Stimulated activated CD8-positive, alpha-beta memory T cell treated with anti-CD3 and anti-CD28 coated beads, Interleukin-12 subunit alpha, Interleukin-12 subunit beta, amount 100 ng/mL, for 24 hours (primary cell): Measurements from ENCODE around the gene SETD1B.
"Not testable (repeated sequence)": the region's sequence is repeated elsewhere in the genome, so short reads cannot be mapped to it uniquely, and the experiment has no call there.

Experiments used
- DNase-seq: peaks from one replicate; pipeline ENCODE4 v3.0.0-alpha.2; 2020; ENCODE audit errors: extremely low read depth

The SETD1B gene

DNA sequence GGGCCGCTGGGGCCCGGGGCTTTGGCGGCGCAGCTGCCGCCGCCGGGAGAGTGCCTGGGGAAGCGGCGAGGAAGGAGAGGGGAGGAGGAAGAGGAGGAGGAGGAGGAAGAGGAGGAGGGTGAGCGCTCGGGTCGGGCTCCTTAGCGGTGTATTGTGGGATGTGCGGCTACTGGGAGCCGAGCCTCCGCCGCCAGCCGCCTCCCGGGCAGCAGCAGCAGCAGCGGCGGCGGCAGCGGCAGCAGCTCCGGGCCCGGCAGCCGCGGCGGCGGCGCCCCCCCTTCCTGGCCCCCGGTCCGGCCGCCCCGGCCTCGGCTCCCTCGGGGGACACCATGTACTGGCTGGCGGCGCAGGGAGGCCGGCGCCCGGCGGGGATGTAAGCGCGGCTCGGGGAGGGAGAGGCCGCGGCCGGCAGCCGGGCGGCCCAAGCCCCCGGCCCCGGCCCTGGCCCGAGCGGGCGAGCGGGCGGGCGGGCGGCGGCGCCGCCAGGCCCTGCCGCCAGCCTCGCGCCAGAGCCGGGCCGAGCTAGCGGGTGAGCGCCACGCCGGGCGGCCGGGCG, at the start of gene SETD1B:
Gene SETD1B (plus strand): TSS at position 149 of the 556 bp plus-strand sequence. CDS start 729 bp downstream, outside the sequence.
- no peak for DNase-seq

DNA sequence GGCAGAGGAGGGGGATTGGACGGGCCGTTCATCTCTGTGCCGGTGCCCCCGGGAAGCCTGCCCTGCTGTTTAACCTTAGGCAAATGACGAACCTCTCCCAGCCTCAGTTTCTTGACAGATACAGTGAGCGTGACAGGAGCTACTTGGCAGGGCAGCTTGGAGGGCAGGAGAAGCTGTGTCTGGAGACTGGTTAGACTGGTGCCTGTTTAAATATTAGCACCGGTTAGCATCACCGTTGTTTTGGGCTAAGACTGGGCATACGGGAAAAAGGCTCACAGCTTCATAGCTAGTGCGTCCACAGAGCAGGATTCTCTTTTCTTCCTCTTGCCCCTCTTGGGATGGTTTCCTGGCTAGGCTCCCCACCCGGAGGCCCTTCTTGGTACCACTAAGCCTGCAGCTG, 49.0 kb upstream of the SETD1B start:
- no peak for DNase-seq

DNA sequence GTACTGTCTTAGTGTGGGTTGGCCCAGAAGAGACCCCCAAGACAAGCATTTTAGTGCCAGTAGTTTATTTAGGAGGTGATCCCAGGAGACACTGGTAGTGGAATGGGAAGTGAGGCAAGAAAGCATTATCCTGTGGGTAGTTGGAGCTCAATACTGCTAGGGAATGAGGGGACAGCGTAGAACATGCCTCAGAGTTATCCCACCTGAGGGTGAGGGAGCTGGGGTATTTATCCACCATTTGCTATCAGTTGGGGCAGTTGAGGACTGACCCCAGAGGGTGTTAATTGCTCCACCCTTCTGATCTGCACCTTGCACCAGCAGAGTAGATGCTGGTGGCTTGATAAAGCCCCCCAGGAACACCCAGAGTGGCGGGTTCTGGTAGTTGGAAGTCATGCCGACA, 48.2 kb upstream of the SETD1B start:
- DNase-seq = no peak

DNA sequence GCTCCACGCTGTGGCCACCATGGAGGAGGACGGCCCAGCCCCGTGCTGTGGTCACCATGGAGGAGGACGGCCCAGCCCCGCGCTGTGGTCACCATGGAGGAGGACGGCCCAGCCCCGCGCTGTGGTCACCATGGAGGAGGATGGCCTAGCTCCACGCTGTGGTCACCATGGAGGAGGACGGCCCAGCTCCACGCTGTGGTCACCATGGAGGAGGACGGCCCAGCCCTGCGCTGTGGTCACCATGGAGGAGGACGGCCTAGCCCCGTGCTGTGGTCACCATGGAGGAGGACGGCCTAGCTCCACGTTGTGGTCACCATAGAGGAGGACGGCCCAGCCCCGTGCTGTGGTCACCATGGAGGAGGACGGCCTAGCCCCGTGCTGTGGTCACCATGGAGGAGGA, 45.3 kb upstream of the SETD1B start:
- DNase-seq = not testable (repeated sequence)

DNA sequence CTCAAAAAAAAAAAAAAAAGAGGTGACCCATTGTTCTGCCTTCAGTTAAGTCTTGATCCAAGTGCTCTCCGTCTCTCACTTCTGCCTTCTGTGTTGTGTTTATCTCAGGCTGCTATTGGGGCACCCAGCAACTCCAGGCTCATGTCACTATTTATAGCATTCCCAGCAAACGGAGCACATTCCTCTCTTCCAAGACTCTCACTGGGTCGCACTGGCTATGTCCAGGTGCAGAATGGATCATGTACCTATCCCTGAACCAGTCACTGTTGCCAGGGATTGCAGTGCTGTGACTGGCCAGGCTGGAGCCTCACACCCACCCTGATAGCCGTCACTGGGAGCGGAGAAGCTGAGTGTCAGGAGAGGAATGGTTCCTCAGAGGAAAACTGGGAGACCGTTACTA, 41.5 kb upstream of the SETD1B start:
- DNase-seq = no peak

DNA sequence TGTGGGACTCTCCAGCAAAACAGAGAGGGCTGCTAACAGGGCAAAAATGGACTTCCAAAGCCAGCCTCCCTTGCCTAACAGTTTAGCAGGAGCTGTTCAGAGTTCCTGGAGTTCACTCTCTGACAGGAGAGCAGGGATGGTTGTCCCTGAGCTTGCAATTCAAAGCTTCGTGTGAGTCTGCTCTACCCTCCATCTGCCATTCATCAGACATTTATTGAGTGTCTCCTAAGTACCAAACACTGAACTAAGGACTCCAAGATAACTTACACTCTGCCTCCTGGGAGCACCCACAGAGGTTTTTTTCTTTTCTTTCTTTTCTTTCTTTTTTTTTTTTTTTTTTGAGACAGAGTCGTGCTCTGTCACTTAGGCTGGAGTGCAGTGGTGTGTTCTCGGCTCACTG, 39.0 kb upstream of the SETD1B start:
- DNase-seq = no peak

DNA sequence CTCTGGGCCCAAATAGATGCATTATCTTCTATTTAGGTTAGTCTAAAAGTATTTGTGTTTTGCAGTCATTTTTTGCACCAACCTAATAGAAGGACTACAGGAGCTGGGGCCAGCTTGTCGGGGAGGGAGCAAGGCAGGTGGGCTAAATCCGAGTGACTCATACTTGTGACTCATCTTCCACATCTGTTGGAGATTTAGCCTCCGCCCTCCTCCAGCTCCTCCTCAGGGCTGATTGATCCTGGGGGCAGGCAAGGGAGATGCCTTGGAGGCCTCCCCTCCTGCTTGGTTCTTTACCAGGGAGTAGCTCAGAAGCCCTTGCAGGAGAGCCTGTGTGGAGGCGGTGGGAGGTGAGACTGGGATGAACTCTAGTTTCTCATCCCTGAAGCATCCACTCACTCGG, 38.2 kb upstream of the SETD1B start:
- DNase-seq = no peak

DNA sequence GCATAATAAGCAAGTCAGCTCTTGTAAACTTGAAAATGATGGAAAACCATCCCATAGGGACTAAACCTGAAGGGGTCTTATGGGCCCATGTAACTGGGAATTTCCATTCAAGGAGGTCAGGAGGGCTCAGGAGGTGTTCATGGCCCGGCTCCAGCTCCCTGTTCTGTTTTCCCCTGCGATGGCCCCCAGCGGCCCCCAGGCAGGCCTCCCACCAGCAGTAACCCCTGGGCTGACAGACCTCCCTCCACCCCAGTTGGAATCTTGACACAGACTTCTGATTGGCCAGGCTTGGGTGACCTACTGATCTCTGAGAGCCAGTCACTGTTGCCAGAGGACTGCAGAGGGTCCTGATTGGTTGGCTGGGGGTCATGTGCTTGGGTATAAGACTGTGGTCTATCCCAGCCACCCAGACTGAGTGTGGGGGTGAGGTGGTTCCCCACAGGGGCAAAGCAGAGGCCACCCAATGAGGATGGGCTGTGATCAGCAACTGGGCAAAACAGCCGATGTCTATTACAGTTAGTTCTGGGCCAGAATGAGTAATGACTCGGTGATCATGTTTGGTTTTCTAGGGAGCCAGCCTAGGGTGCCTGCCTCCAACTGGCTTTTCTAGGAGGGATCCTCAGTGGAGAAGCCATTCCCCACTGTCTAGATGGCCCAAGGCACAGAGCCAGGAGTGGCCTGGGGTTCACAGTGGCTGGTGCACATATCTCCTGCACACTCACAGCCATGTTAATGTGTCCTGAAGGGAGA, 37.3 kb upstream of the SETD1B start:
- no peak for DNase-seq

DNA sequence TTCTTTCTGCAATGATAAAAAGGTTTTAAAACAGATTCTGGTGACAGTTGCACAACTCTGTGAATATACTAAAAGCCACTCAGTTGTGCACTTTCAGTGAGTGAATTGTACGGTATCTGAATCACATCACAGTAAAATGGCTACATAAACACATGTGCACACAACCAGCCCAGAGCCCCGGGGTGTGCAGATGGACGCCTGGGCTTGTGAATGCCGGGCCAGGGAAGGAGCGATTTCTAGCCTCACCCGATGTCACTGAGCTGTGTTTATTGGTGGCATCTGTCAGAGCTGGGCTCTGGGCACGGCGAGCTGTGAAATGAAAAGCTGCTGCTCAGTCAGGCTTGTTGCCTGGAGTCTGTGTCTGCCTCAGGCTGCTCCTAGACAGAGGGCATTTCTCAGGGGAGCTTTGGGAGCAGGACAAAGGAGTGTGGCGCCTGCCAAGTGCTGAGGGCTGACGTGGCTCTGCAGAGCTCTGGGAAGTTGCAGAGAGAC, 36.2 kb upstream of the SETD1B start:
- no peak for DNase-seq

DNA sequence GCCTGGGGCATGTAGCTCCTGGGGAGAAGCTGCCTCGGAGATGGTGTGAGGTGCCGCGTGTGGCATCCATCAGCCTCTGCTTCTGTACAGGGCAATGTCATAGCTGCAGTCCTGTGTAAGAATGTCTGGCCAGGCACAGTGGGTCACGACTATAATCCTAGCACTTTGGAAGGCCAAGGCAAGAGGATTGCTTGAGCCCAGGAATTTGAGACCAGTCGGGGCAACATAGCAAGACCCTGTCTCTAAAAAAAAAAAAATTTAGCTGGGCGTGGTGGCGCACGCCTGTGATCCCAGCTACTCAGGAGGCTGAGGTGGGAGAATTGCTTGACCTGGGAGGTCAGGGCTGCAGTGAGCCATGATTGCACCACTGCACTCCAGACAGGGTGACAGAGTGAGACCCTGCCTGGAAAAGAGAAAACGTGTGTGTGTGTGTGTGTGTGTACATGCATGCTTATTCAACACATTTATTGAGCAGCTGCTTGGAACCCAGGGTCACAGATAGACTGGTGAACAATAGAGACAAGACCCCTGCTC, 34.4 kb upstream of the SETD1B start:
- DNase-seq = no peak

DNA sequence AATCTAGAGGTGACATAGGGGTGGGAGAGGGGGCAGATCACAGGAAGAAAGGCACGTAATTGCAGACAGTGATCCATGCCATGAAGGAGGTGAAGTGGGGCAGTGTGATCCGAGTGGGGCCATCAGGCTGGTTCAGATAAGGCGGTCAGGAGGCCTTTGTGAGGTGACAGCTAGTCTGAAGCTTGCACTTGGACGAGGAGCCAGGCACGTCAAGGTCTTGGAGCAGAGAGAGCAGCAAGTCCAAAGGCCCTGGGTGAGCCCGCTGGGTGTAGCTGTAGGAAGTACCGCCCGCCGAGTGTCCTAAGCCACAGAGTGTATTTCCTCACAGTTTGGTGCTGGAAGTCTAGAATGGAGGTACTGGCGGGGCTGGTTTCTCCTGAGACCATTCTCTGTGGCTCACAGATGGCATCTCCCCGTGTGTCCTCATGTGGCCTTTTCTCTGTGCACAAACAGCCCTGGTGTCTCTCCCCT, 33.9 kb upstream of the SETD1B start:
- DNase-seq = no peak

DNA sequence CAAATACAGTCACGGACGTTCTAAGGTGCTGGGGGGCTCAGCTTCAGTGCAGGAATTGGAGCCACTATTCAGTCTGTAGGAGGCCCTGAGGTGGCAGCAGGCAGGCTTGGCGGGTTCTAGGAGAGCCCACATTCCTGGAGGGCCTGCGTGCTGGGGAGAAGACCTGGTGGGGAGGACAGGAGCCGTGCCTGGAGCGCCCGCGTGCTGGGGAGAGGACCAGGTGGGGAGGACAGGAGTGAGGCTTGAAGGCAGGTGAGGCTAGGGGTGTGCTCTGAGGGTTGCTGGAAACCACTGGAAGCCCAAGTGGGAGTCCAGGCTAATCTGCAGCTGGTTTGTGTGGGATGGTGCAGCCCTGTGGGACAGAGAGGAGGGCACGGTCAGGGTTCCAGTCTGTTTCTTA, 33.4 kb upstream of the SETD1B start:
- no peak for DNase-seq

DNA sequence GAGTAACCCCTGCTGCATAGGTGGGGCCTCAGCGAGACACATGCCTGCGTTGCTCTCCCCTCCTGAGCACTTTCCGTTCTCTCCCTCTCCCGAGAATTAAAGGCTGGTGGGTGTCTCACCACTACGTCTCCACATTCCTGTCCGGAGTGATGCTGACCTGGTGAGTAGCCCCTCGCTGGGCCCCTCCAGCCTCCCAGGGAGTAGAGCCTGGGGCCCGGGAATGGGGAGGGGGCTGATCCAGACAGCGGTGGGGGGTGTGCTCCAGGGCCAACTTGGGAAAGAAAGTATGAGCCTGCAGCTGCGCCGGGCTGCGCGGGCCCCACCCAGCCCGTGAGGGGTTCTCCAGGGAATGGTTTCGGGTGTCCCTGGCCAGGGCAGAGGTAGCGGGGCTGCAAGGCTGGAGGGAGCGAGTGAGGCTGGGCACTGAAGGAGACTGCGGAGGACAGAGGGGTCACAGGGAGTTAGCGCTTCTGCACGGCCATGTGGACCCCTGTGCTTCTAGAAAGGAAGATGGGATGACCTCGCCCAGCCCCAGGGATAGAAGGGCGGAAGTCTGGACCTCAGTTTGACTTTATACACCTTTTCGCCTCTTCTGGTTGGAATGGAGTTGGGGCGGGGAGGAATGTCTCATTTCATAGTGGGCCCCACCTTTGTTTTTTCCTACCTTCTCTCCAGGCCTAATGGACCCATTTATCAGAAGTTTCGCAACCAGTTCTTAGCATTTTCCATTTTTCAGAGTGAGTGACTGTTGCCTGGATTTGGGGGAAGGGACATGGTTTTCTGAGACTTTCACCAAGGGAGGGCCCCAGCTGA, 32.8 kb upstream of the SETD1B start:
- DNase-seq = no peak

DNA sequence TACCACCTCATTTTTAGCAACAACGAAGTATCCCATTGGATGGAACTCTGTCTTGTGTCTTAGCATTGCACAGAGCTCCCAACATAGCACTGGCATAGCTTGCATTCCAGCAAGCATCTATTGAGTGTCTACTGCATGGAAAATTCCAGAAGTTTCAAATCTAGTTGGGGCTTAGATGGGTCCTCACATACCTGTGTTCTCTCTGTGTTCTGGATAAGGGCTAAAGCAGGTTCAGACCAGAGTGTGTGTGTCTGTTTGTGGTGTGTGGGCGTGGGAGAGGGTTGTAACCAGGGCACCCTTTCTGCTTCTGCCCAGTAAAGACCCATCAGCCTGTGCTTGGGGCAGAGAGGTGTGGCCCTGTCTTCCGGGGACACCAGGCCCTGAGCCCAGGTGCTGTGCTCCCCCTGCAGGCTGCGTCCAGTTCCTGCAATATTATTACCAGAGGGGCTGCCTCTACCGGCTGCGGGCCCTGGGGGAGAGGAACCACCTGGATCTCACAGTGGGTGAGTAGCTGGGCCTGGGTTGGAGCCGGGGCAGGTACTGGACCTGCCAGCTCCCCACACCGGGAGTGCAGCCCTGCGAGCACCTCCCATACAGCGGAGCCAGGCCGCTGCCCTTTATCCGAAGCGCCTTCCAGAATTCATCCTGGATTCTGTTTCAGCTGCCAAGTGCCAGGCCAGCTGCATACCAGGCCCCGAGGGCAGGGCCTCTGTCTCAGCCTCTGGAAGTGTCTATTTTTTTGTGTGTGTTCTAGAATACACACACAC, 30.6 kb upstream of the SETD1B start:
- DNase-seq = no peak

DNA sequence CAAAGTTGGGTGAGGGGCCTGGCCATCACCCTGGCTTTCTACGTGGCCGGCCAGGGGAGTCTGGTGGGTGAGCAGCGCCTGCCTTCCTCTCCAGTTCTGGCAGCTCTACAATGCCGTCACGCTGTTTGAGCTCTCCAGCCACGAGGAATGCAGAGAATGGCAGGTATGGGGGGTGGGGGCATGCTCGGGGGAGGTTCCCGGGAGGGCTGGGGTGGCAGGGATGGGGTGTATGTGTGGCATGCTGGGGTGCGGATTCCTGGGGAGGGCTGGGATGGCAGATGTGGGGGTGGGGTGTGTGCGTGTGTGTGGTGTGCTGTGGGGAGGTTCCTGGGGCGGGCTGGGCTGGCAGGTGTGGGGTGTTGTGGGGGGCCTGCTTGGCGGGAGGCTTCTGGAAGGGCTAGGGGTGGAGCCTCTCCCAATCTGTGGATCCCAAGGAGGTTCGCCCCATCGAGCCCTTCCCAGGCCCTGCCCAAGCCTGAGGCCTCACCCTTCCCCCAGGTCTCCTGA, 28.8 kb upstream of the SETD1B start:
- no peak for DNase-seq

DNA sequence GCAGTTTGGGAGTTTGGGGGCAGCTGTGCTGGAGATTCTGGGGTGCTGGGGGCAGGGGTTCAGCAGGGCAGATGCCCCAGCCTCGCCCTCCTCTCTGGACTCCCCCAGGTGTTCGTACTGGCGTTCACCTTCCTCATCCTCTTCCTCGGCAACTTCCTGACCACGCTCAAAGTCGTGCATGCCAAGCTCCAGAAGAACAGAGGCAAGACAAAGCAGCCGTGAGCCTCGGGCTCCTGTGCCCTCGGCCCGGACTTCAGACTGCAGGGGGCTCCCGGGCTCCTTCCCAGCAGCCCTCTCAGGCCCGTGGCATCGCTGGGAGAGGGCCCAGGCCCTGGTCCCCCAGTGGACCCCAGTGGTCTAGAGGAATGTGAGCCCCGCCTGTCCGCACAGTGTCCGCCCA, 28.3 kb upstream of the SETD1B start:
- no peak for DNase-seq

DNA sequence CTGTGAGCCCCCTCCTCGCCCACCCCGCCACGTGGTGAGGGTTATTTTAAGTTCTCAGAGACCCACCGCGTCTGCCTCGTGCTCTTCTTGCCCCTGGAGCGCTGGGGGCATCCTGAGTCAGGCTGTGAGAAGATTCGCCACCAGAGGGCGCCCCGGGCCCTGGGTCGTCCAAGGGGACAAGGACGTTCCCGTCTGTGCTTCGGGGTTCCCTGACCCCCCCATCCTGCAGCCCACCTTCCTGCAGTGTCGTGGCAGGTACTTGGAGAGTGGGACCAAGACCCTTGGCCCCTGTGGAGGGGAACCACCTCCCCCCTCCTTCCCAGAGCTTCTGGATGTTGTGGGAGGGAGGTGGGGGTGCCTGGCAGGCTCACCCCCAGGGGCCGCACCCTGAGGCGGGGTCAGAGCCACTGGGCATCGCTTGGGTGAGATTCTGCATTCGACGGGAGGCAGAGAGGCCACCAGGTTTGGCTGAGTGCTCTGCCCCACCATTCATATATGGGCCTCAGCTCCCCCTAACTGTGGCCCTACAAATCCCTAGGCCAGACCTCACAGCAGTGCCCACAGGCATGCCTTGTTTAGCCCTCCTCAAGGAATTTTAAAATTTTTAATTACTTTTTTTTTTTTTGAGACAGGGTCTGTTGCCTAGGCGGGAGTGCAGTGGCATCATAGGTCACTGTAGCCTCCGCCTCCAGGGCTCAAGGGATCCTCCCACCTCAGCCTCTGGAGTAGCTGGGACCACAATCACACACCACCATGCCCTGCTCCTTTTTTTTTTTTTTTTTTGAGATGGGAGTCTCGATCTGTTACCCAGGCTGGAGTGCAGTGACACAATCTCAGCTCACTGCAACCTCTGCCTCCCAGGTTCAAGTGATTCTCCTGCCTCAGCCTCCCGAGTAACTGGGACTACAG, 27.4 kb upstream of the SETD1B start:
- DNase-seq = peak; percentile 76

DNA sequence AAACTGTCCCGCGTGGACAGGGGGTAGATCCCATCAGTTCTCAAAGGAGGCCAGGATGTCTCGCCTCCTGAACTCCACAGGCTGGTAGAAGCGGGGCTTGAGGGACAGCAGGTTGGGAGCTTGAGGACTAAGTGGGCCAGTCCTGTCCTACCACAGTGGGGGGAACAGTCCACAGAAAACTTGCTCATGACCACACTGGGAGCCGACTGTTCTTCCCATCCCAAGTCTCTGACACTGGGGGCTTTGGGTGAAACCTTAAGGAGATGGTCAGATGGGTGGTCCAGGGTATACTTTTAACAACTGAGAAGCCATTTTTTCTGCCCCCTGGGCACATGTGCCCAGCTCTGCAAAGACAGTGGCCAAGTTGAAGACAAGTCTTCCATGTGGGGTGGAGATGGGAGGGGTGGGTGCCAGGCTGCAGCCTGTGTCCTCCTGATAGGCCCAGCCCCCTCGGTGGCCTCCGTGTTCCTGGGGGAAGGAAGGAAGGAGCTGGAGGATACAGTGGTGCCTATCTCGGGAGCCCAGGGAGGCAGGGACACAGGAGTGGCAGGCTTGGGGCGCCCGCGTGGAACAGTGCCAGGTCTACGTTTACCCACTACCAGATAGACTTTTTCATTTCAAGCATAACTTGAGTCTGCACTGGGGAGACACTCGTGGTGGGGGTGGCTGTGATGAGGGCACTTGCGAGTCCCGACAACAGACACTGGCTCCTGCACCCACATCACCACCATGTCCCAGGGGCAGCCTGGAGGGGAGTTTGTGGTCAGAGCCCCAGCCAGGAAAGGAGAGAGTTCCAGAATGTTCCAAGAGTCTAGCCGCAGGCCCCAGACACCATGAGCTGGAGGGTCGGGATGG, 25.0 kb upstream of the SETD1B start:
- DNase-seq = no peak

DNA sequence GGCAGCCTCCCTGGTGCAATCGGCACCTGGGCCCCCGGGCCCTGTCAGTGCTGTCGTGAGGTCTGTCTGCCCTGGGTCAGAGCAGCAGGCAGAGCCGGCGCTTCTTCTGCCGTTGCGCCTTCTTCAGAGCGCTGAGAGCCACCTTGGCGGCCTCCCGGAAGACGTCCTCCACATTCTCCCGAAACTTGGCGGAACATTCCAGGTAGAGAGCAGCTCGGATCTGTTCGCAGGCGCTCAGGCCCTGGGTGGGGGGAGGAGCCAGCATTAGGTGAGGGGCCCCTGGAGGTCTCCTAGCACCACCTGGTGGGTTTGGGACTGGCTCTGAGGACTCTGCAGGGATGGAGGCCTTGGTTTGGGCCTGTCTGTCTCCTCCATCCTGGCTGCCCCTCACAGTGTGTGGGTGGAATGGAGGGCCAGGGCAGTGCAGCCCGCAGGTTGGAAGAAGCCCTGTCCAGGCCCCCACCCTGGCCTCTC, 24.4 kb upstream of the SETD1B start:
- DNase-seq = no peak
